ENCODE measurements around the gene PRKCZ. TPM values are rescaled to one million over a fixed set of nuclear protein-coding genes. Genes with fewer than 3 reads are reported as not detected.

Gene PRKCZ
- polyA plus RNA-seq, 1 of the 3 experiments (the other 2 are of a cell fraction) = 24.2 TPM

GRCh38 chr1:2025491-2025981 is 24.7 kb upstream of the PRKCZ start:
- no peak overlapping the region for H3K4me3 ChIP-seq (ENCODE audit: low read depth in 2 of 2, low read length in 1 of 2)
- no peaks in the 10 kb centered on the region for H3K27me3 ChIP-seq (ENCODE audit: insufficient read depth)
- no peak overlapping the region for H3K9ac ChIP-seq
- TF ChIP-seq IRF3 (IDR thresholded peaks at IDR 0.05; ENCODE audit: low read depth, low read length) (no peak), JUND (IDR thresholded peaks at IDR 0.05) (no peak), SMC3 (IDR thresholded peaks at IDR 0.05; ENCODE audit: low read depth, low read length) (no peak), RXRA (IDR thresholded peaks at IDR 0.05; ENCODE audit: borderline replicate concordance, low read depth) (no peak), NFIC (IDR thresholded peaks at IDR 0.05; ENCODE audit: borderline replicate concordance) (no peak), POLR2AphosphoS5 (IDR thresholded peaks at IDR 0.05; ENCODE audit: low read depth, low read length) (no peak), MEF2A (IDR thresholded peaks at IDR 0.05; ENCODE audit: borderline replicate concordance, low read depth) (no peak), FOSL2 (IDR thresholded peaks at IDR 0.05; ENCODE audit: borderline replicate concordance, low read depth) (no peak), RFX5 (IDR thresholded peaks at IDR 0.05; ENCODE audit: low read length) (no peak), ELF1 (IDR thresholded peaks at IDR 0.05) (no peak)
- TF ChIP-seq, protein P1, sequence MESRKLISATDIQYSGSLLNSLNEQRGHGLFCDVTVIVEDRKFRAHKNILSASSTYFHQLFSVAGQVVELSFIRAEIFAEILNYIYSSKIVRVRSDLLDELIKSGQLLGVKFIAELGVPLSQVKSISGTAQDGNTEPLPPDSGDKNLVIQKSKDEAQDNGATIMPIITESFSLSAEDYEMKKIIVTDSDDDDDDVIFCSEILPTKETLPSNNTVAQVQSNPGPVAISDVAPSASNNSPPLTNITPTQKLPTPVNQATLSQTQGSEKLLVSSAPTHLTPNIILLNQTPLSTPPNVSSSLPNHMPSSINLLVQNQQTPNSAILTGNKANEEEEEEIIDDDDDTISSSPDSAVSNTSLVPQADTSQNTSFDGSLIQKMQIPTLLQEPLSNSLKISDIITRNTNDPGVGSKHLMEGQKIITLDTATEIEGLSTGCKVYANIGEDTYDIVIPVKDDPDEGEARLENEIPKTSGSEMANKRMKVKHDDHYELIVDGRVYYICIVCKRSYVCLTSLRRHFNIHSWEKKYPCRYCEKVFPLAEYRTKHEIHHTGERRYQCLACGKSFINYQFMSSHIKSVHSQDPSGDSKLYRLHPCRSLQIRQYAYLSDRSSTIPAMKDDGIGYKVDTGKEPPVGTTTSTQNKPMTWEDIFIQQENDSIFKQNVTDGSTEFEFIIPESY (IDR thresholded peaks at IDR 0.05; ENCODE audit: borderline replicate concordance, low read depth) = no peak
- TF ChIP-seq, protein P2, sequence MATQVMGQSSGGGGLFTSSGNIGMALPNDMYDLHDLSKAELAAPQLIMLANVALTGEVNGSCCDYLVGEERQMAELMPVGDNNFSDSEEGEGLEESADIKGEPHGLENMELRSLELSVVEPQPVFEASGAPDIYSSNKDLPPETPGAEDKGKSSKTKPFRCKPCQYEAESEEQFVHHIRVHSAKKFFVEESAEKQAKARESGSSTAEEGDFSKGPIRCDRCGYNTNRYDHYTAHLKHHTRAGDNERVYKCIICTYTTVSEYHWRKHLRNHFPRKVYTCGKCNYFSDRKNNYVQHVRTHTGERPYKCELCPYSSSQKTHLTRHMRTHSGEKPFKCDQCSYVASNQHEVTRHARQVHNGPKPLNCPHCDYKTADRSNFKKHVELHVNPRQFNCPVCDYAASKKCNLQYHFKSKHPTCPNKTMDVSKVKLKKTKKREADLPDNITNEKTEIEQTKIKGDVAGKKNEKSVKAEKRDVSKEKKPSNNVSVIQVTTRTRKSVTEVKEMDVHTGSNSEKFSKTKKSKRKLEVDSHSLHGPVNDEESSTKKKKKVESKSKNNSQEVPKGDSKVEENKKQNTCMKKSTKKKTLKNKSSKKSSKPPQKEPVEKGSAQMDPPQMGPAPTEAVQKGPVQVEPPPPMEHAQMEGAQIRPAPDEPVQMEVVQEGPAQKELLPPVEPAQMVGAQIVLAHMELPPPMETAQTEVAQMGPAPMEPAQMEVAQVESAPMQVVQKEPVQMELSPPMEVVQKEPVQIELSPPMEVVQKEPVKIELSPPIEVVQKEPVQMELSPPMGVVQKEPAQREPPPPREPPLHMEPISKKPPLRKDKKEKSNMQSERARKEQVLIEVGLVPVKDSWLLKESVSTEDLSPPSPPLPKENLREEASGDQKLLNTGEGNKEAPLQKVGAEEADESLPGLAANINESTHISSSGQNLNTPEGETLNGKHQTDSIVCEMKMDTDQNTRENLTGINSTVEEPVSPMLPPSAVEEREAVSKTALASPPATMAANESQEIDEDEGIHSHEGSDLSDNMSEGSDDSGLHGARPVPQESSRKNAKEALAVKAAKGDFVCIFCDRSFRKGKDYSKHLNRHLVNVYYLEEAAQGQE (IDR thresholded peaks at IDR 0.05; ENCODE audit: low read depth, low read length) = no peak
- no peak overlapping the region for H3K27ac ChIP-seq (ENCODE audit: low read depth in 2 of 2, low read length in 1 of 2)
- H3K4me2 ChIP-seq = no peak overlapping the region
- DNase-seq = no peak
- no peaks in the 10 kb centered on the region for H3K9me2 ChIP-seq
- H3K79me2 ChIP-seq (ENCODE audit: insufficient read depth) = no peaks in the 10 kb centered on the region
- no peaks in the 10 kb centered on the region for H3K36me3 ChIP-seq (replicated peaks in 1 of 2; ENCODE audit: control insufficient read depth in 1 of 2, insufficient read depth in 2 of 2, low read length in 1 of 2)
- WGBS (ENCODE audit: low lambda C conversion rate) = 60% methylated on average over 24 of the region's 39 CpGs
- CTCF ChIA-PET = interaction anchor here (0.7 to 2.4 kb wide), 4 partner anchors 11 to 81 kb away, joined by 3 to 6 read pairs (median 3); no protein-coding TSS in a partner anchor
- no peaks in the 10 kb centered on the region for H3K4me1 ChIP-seq (ENCODE audit: control insufficient read depth in 1 of 2, insufficient read depth in 2 of 2, low read depth in 1 of 2, low read length in 1 of 2)
- H4K20me1 ChIP-seq (ENCODE audit: insufficient read depth) = no peaks in the 10 kb centered on the region
- POLR2A ChIA-PET = no interaction called here
- H2AFZ ChIP-seq (ENCODE audit: low read depth) = no peak overlapping the region
- H3F3A ChIP-seq (replicated peaks; ENCODE audit: insufficient read depth) = no peaks in the 10 kb centered on the region
- no peaks in the 10 kb centered on the region for H3K9me3 ChIP-seq

All from SK-N-SH (cell line).